Gastroesophageal sphincter (tissue), 4 donors: Measurements from ENCODE around the gene TTC7B. TPM values are rescaled to one million over a fixed set of nuclear protein-coding genes. Genes with fewer than 3 reads are reported as not detected.

ENCODE experiments used
- ATAC-seq: fragments of 150-250 bp; one replicate; pipeline ENCODE4 v1.9.1; 2016; ENCODE audit warnings: mild to moderate bottlenecking, moderate library complexity
- H3K27ac ChIP-seq, 4 donors: fragments of 200-600 bp; sonication (generic) in 3 of 4; 1 replicate in 3 of 4; 2 replicates in 1 of 4; pipeline ENCODE4 v1.5.1; 2016 to 2019
- H3K27me3 ChIP-seq: fragments of 200-600 bp; sonication (generic); one replicate; pipeline ENCODE4 v1.5.1; 2019
- H3K36me3 ChIP-seq, 2 donors: fragments of 200-600 bp; sonication (generic); one replicate each; pipeline ENCODE4 v1.5.1; 2019; ENCODE audit warnings: control low read depth in 1 of 2
- H3K4me1 ChIP-seq, 3 donors: fragments of 200-600 bp; sonication (generic); 1 replicate in 2 of 3; 2 replicates in 1 of 3; pipeline ENCODE4 v1.5.1; 2016 to 2019; ENCODE audit warnings: control low read depth in 2 of 3
- H3K4me3 ChIP-seq, 2 donors: fragments of 200-600 bp; sonication (generic); one replicate each; pipeline ENCODE4 v1.5.1; 2019; ENCODE audit warnings: mild to moderate bottlenecking in 1 of 2, moderate library complexity in 1 of 2
- H3K9me3 ChIP-seq, 3 donors: fragments of 200-600 bp; sonication (generic); one replicate each; pipeline ENCODE4 v1.5.1; 2017 to 2019; ENCODE audit warnings: control low read depth in 2 of 3
- EP300 ChIP-seq: sonication (generic); formaldehyde crosslinking; IDR thresholded peaks from one replicate; pipeline ENCODE4 v1.6.1; 2017; ENCODE audit warnings: antibody characterized with exemption, mild to moderate bottlenecking
- POLR2A ChIP-seq, 2 donors: fragments of 450-650 bp; IDR thresholded peaks; one replicate each; pipeline ENCODE4 v1.6.1; 2017; ENCODE audit warnings: antibody characterized with exemption in 2 of 2, mild to moderate bottlenecking in 2 of 2, moderate library complexity in 1 of 2
- POLR2AphosphoS5 ChIP-seq: sonication (generic); formaldehyde crosslinking; IDR thresholded peaks from one replicate; pipeline ENCODE4 v1.6.1; 2017; ENCODE audit warnings: antibody characterized with exemption
- WGBS, 2 donors: methylation state at CpG; one replicate each; pipeline ENCODE4 v1.1.5; 2018; ENCODE audit warnings: low coverage in 1 of 2; 5-methylcytosine and 5-hydroxymethylcytosine counted together
- total RNA-seq, 4 donors: library from RNA; depleted of rRNA; stranded (reverse); fragments of >200 nt; gene quantifications; one replicate each; pipeline ENCODE4 v1.1.0, GENCODE V29; 2016
- TF ChIP-seq, protein P1 (sequence below), 4 experiments: fragments of 200-600 bp in 2 of 4; fragments of 450-650 bp in 2 of 4; sonication (generic) in 1 of 4; IDR thresholded peaks; one replicate each; pipeline ENCODE4 v1.5.1; 2017 to 2019; ENCODE audit warnings: antibody characterized with exemption in 4 of 4, mild to moderate bottlenecking in 2 of 4, moderate library complexity in 2 of 4

Gene TTC7B
- total RNA-seq, 4 donors from 2014 or later = 59.0 to 170 (median 64.1) TPM

DNA sequence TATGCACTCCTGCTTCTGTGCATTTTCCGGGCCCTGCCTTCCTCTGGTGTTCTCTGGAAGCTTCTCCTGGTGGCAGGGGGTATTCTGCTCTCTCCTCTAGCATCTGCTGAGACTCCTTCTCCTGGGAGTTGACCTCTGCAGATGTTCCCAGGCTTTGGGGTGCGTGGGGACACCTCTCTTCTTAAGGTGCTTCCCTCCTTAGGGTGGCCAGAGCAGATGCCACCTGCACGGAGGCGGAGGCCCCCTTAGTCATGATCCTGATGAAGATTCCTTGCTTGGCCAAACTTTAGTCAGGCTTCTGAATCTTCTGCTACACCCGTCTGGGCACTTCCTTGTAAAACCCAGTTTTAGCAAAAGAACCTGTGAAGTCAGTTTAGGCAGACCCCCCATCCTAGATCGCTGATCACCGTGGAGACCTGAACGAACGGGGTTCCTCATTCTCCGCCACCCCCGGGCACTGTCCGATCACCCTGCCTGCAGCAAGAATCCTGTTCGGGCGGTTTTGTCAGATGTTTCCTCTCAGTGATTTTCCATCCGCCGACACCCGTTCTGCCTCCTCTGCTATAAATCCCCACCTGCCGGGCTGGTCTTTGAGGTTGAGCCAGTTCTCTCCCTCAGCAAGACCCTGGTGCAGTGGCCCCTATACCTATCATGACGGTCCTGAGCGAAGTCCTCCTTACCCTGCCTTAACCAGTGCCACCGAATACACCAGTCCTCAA lies 307.5 kb downstream of the TTC7B start:
- no peak for ATAC-seq
- 53 to 54% methylated on average over 11 to 14 of the region's 21 CpGs for WGBS, 2 donors
- Histone ChIP-seq H3K4me1 (peaks cover 0 to 37% (median 14%) of the 10 kb centered on the region in 3 donors), H3K27ac (no peak overlapping the region), H3K27me3 (no peaks in the 10 kb centered on the region), H3K36me3 (no peaks in the 10 kb centered on the region), H3K4me3 (no peak overlapping the region), H3K9me3 (no peaks in the 10 kb centered on the region)
- no peak for TF ChIP-seq POLR2A (IDR thresholded peaks at IDR 0.05)
- no peak for TF ChIP-seq EP300
- TF ChIP-seq POLR2AphosphoS5 = no peak

DNA sequence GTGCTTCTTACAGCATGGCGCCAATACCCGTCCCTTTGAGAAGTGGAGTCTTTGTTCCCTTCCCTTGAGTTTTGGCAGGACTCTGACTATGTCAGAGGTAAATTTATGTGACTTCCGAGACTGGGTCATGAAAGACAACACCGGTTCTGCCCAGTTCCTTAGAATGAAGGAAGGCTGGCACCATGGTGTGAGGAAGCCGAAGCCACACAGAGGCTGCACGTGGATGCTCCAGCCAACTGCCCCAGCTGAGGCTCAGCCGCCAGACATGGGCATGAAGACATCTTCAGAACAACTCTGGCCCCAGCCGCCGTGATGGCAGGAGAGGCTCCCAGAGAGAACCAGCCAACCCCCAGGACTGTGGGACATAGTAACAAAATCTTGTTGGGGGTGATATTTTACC lies 308.2 kb downstream of the TTC7B start:
- WGBS, 2 donors = 79 to 89% methylated on average over 3 to 6 of the region's 9 CpGs
- TF ChIP-seq EP300 = no peak
- TF ChIP-seq, protein P1, sequence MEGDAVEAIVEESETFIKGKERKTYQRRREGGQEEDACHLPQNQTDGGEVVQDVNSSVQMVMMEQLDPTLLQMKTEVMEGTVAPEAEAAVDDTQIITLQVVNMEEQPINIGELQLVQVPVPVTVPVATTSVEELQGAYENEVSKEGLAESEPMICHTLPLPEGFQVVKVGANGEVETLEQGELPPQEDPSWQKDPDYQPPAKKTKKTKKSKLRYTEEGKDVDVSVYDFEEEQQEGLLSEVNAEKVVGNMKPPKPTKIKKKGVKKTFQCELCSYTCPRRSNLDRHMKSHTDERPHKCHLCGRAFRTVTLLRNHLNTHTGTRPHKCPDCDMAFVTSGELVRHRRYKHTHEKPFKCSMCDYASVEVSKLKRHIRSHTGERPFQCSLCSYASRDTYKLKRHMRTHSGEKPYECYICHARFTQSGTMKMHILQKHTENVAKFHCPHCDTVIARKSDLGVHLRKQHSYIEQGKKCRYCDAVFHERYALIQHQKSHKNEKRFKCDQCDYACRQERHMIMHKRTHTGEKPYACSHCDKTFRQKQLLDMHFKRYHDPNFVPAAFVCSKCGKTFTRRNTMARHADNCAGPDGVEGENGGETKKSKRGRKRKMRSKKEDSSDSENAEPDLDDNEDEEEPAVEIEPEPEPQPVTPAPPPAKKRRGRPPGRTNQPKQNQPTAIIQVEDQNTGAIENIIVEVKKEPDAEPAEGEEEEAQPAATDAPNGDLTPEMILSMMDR (IDR thresholded peaks at IDR 0.05) = no peak
- TF ChIP-seq POLR2A (IDR thresholded peaks at IDR 0.05) = no peak
- no peak for TF ChIP-seq POLR2AphosphoS5
- Histone ChIP-seq H3K27me3 (no peaks in the 10 kb centered on the region), H3K9me3 (no peaks in the 10 kb centered on the region), H3K27ac (no peak overlapping the region), H3K4me1 (peaks cover 0 to 30% (median 8%) of the 10 kb centered on the region in 3 donors), H3K4me3 (no peak overlapping the region), H3K36me3 (no peaks in the 10 kb centered on the region)
- ATAC-seq = no peak

DNA sequence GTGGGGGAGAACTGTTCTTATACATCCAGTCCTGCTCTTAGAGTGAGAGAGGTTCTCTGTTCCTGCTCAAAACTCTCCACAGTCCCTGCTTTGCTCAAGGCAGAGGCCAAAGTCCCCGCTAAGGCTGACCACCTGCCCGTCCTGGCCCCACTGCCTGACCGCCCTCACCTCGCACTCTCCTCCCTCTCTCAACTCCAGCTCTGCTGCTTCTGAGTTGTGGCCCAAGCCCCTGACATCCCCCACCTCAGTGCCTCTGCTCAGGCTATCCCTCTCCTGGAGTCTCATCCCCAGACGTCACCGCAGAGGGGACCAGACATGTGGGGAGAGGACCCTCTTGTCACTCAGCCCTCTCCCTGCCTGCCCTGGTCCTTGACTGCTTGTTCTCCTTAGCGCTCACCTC lies 308.8 kb downstream of the TTC7B start:
- TF ChIP-seq POLR2AphosphoS5 = no peak
- Histone ChIP-seq H3K4me1 (peaks cover 0 to 24% (median 2%) of the 10 kb centered on the region in 3 donors), H3K27me3 (no peaks in the 10 kb centered on the region), H3K4me3 (no peak overlapping the region), H3K9me3 (no peaks in the 10 kb centered on the region), H3K36me3 (no peaks in the 10 kb centered on the region), H3K27ac (no peak overlapping the region)
- ATAC-seq = no peak
- WGBS, 2 donors = 86 to 96% methylated on average over 4 to 7 of the region's 7 CpGs

DNA sequence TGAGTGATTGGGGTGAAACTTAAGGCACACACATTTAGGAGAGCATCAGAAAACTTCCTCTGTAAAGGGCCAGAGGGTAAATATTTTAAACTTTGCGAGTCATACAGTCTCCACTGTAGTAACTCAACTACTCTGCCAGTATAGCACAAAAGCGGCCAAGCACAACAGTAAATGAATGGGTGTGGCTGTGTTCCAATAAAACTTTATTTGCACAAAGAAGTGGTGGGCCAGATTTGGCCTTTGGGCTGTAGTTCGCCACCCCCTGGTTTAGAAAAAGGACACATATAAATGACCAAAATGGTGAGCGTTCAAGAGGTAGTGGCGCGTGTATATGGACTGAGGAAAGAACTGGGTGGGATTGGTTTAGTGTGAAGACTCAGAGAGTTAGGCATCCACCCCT lies 309.5 kb downstream of the TTC7B start:
- no peaks in the 10 kb centered on the region for H3K9me3 ChIP-seq
- no peaks in the 10 kb centered on the region for H3K27me3 ChIP-seq
- no peak for ATAC-seq
- H3K4me3 ChIP-seq = no peak overlapping the region
- TF ChIP-seq, protein P1 (IDR thresholded peaks at IDR 0.05) = no peak
- TF ChIP-seq POLR2A (IDR thresholded peaks at IDR 0.05) (no peak), EP300 (no peak), POLR2AphosphoS5 (no peak)
- 92 to 94% methylated on average over 3 to 6 of the region's 6 CpGs for WGBS, 2 donors
- H3K27ac ChIP-seq = no peak overlapping the region
- no peaks in the 10 kb centered on the region for H3K36me3 ChIP-seq
- H3K4me1 ChIP-seq = peaks cover 0 to 18% (median 0%) of the 10 kb centered on the region in 3 donors

DNA sequence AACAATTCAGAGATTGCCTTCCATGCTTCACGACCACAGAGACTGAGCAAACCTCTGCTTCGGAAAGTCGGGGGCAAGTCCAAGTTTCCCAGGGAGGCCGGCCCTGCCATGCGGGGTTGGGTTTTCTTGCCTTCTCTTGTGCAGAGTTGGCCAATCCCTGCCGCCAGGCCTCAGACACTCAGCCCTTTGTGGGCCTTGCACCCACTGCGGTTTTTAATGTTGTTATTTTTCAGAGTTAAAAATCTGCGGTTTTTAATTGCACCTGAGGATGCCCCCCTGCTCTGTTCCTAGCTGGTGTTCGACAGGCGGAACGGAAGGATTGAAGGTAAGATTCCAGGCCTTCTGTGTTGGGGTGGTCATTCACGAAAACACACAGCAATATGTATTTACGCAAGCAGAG lies 310.7 kb downstream of the TTC7B start:
- Histone ChIP-seq H3K4me3 (no peak overlapping the region), H3K27ac (no peak overlapping the region), H3K4me1 (peaks cover 0 to 7% (median 0%) of the 10 kb centered on the region in 3 donors), H3K36me3 (no peaks in the 10 kb centered on the region), H3K9me3 (no peaks in the 10 kb centered on the region), H3K27me3 (no peaks in the 10 kb centered on the region)
- no peak for TF ChIP-seq POLR2AphosphoS5
- no peak for TF ChIP-seq POLR2A (IDR thresholded peaks at IDR 0.05)
- TF ChIP-seq EP300 = no peak
- TF ChIP-seq, protein P1 (IDR thresholded peaks at IDR 0.05) = no peak
- 75 to 87% methylated on average over 4 to 13 of the region's 13 CpGs for WGBS, 2 donors
- no peak for ATAC-seq

DNA sequence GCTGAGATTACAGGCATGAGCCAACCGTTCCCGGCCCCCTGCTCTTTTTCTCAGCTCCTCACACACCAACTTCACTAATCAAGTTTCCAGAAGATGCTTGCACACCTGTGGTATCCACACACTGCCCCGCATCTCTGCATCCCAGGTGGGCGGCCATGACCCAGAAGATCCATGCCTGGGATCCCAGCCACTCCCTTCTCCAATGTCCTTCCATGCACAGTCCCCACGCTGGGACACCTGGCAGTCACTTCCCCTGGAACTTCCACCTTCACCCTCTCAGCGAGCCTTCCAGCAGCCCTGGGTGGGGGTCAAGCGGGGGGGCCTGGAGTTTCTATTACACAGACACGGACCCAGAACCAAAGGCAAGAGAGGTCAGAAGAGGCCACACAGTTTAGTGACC lies 311.6 kb downstream of the TTC7B start:
- TF ChIP-seq EP300 (no peak), POLR2AphosphoS5 (no peak), POLR2A (IDR thresholded peaks at IDR 0.05) (no peak)
- TF ChIP-seq, protein P1 (IDR thresholded peaks at IDR 0.05) = no peak
- H3K36me3 ChIP-seq = no peaks in the 10 kb centered on the region
- H3K27ac ChIP-seq = no peak overlapping the region
- no peak for ATAC-seq
- H3K4me1 ChIP-seq = no peaks in the 10 kb centered on the region
- no peaks in the 10 kb centered on the region for H3K9me3 ChIP-seq
- H3K4me3 ChIP-seq = no peak overlapping the region
- WGBS, 2 donors = 100% methylated on average over 1 to 4 of the region's 8 CpGs
- H3K27me3 ChIP-seq = no peaks in the 10 kb centered on the region
